GM12878 (cell line): Measurements from ENCODE around the gene DTX1. TPM values are rescaled to one million over a fixed set of nuclear protein-coding genes. Genes with fewer than 3 reads are reported as not detected.

ENCODE experiments used
- ATAC-seq: fragments of 200-7000 bp; cut with Tn5 transposase; 3 replicates; pipeline ENCODE4 v1.9.1; 2020; ENCODE audit warnings: mild to moderate bottlenecking, moderate library complexity
- BruUV-seq: library from RNA; stranded (reverse); fragments of 400-500 nt; replicated peaks from 2 replicates; lab custom pipeline; 2021; lab: Mats Ljungman, UMichigan
- CTCF ChIA-PET: fragments of 300-600 bp; sonication (Branson Sonifier 250); formaldehyde crosslinking; extraction: SDS; loops from one replicate; lab custom pipeline; 2021; ENCODE audit warnings: inconsistent platforms; lab: Yijun Ruan, JAX
- POLR2A ChIA-PET: fragments of 350-600 bp; formaldehyde crosslinking; extraction: SDS; loops from one replicate; lab custom pipeline; 2021; ENCODE audit warnings: inconsistent platforms; lab: Charles Lee
- RAD21 ChIA-PET: fragments of 300-600 bp; sonication (Branson Sonifier 250); formaldehyde crosslinking; loops from one replicate; lab custom pipeline; 2023; ENCODE audit warnings: antibody characterized with exemption; ENCODE audit not compliant: unreplicated experiment; lab: Charles Lee
- SMC1A ChIA-PET: fragments of 300-600 bp; sonication (Branson Sonifier 250); formaldehyde crosslinking; loops from one replicate; lab custom pipeline; 2023; ENCODE audit not compliant: unreplicated experiment, uncharacterized antibody; lab: Charles Lee
- DNase-seq: peaks from one replicate; pipeline ENCODE4 v3.0.0-alpha.2; 2011; ENCODE audit warnings: low read depth, low spot score
- FAIRE-seq: peaks from 3 replicates; lab custom pipeline; 2011; peaks lifted over from hg19 to GRCh38; lab: Jason Lieb, UNC
- H2AFZ ChIP-seq: 2 replicates; pipeline ENCODE4 v1.6.0; 2011; ENCODE audit warnings: low read depth, low read length, control low read depth; ENCODE audit not compliant: control insufficient read depth
- H3K27ac ChIP-seq: 2 replicates; pipeline ENCODE4 v1.5.1; 2011; ENCODE audit warnings: control low read depth; ENCODE audit not compliant: control insufficient read depth, insufficient read depth
- H3K27me3 ChIP-seq, 2 experiments: replicated peaks in 1 of 2; 2 replicates each; pipeline versions ENCODE4 v1.6.0 to v1.6.1; 2011; ENCODE audit warnings: low read length in 1 of 2; ENCODE audit not compliant: control insufficient read depth in 2 of 2, insufficient read depth in 2 of 2
- H3K36me3 ChIP-seq, 2 experiments: 2 replicates each; pipeline ENCODE4 v1.5.1; 2011; ENCODE audit warnings: low read length in 1 of 2; ENCODE audit not compliant: control insufficient read depth in 2 of 2, insufficient read depth in 2 of 2
- H3K4me1 ChIP-seq: 2 replicates; pipeline ENCODE4 v1.6.1; 2011; ENCODE audit warnings: mild to moderate bottlenecking, low read length, moderate library complexity, mixed read lengths; ENCODE audit not compliant: control insufficient read depth, insufficient read depth
- H3K4me2 ChIP-seq: 2 replicates; pipeline ENCODE4 v1.6.0; 2011; ENCODE audit warnings: control low read depth; ENCODE audit not compliant: control insufficient read depth, insufficient read depth
- H3K4me3 ChIP-seq: fragments of 200-600 bp; sonication (generic); 2 replicates; pipeline ENCODE4 v1.5.1; 2016
- H3K79me2 ChIP-seq: 2 replicates; pipeline ENCODE4 v1.6.0; 2011; ENCODE audit warnings: low read length; ENCODE audit not compliant: control insufficient read depth, insufficient read depth
- H3K9ac ChIP-seq: 2 replicates; pipeline ENCODE4 v1.8.0; 2011; ENCODE audit warnings: low read length, control low read depth, mixed read lengths; ENCODE audit not compliant: control insufficient read depth, insufficient read depth
- H3K9me3 ChIP-seq: replicated peaks from 3 replicates; pipeline ENCODE4 v1.5.1; 2011; ENCODE audit warnings: mild to moderate bottlenecking, low read length; ENCODE audit not compliant: control insufficient read depth, insufficient read depth
- H4K20me1 ChIP-seq: 2 replicates; pipeline ENCODE4 v1.6.0; 2011; ENCODE audit not compliant: control insufficient read depth, insufficient read depth
- ATF7 ChIP-seq: fragments of 450-650 bp; IDR thresholded peaks from 2 replicates; pipeline ENCODE4 v1.6.1; 2016; ENCODE audit warnings: low read depth, mild to moderate bottlenecking
- CHD1 ChIP-seq: IDR thresholded peaks from 2 replicates; pipeline ENCODE4 v1.6.1; 2012; ENCODE audit warnings: low read depth, low read length, improper control_type of control experiment
- CHD2 ChIP-seq: IDR thresholded peaks from 2 replicates; pipeline ENCODE4 v1.6.1; 2011; ENCODE audit warnings: low read depth, low read length, improper control_type of control experiment, borderline replicate concordance
- CHD4 ChIP-seq: fragments of 200-600 bp; sonication (generic); IDR thresholded peaks from 2 replicates; pipeline ENCODE4 v1.6.1; 2016; ENCODE audit warnings: mild to moderate bottlenecking
- EED ChIP-seq: sonication (generic); IDR thresholded peaks from 2 replicates; pipeline ENCODE4 v1.6.1; 2016; ENCODE audit warnings: antibody characterized with exemption, low read depth
- ESRRA ChIP-seq: IDR thresholded peaks from 2 replicates; pipeline ENCODE4 v1.6.1; 2012; ENCODE audit warnings: mild to moderate bottlenecking, low read length, improper control_type of control experiment
- GATAD2B ChIP-seq: fragments of 450-650 bp; conservative IDR thresholded peaks from 2 replicates; pipeline ENCODE4 v1.6.1; 2017; ENCODE audit warnings: low read depth, mild to moderate bottlenecking, moderate library complexity
- HCFC1 ChIP-seq: fragments of 150-350 bp; IDR thresholded peaks from 2 replicates; pipeline ENCODE4 v1.6.1; 2014; ENCODE audit warnings: low read length
- HDAC2 ChIP-seq: fragments of 200-600 bp; sonication (generic); IDR thresholded peaks from 2 replicates; pipeline ENCODE4 v1.6.1; 2017
- IRF4 ChIP-seq: IDR thresholded peaks from 2 replicates; pipeline ENCODE4 v1.6.1; 2011; ENCODE audit warnings: low read depth, low read length
- JUND ChIP-seq: IDR thresholded peaks from 2 replicates; pipeline ENCODE4 v1.6.1; 2012; ENCODE audit warnings: low read depth, mild to moderate bottlenecking, low read length, improper control_type of control experiment, moderate library complexity
- MXI1 ChIP-seq: fragments of 150-350 bp; IDR thresholded peaks from 2 replicates; pipeline ENCODE4 v1.6.1; 2011; ENCODE audit warnings: low read depth, mild to moderate bottlenecking, inconsistent platforms, low read length, improper control_type of control experiment
- NBN ChIP-seq: fragments of 450-650 bp; IDR thresholded peaks from 2 replicates; pipeline ENCODE4 v1.6.1; 2016
- NR2C2 ChIP-seq: IDR thresholded peaks from 2 replicates; pipeline ENCODE4 v1.6.1; 2011; ENCODE audit warnings: borderline replicate concordance, low read depth; ENCODE audit not compliant: control insufficient read depth, insufficient read length
- PML ChIP-seq: IDR thresholded peaks from 2 replicates; pipeline ENCODE4 v1.6.1; 2012; ENCODE audit warnings: low read length, inconsistent platforms
- POLR2AphosphoS5 ChIP-seq: IDR thresholded peaks from 2 replicates; pipeline ENCODE4 v1.6.1; 2011; ENCODE audit warnings: mild to moderate bottlenecking, low read length, inconsistent platforms
- POU2F2 ChIP-seq: IDR thresholded peaks from 3 replicates; pipeline ENCODE4 v1.6.1; 2011; ENCODE audit warnings: low read depth, mild to moderate bottlenecking, low read length, borderline replicate concordance
- RCOR1 ChIP-seq: conservative IDR thresholded peaks from 2 replicates; pipeline ENCODE4 v1.6.1; 2012; ENCODE audit warnings: low read depth, low read length, improper control_type of control experiment
- RUNX3 ChIP-seq: IDR thresholded peaks from 2 replicates; pipeline ENCODE4 v1.6.1; 2012; ENCODE audit warnings: low read length, inconsistent platforms
- SIN3A ChIP-seq: IDR thresholded peaks from 2 replicates; pipeline ENCODE4 v1.6.1; 2012; ENCODE audit warnings: low read depth, low read length, improper control_type of control experiment
- SMAD1 ChIP-seq: fragments of 450-650 bp; IDR thresholded peaks from 2 replicates; pipeline ENCODE4 v1.6.1; 2018; ENCODE audit warnings: mild to moderate bottlenecking, low read depth; ENCODE audit not compliant: partially characterized antibody
- SPI1 ChIP-seq: IDR thresholded peaks from 2 replicates; pipeline ENCODE4 v1.6.1; 2011; ENCODE audit warnings: low read depth, mild to moderate bottlenecking, low read length, moderate library complexity, borderline replicate concordance; ENCODE audit not compliant: insufficient read depth
- TCF12 ChIP-seq: IDR thresholded peaks from 2 replicates; pipeline ENCODE4 v1.6.1; 2011; ENCODE audit warnings: low read depth, mild to moderate bottlenecking, low read length
- YY1 ChIP-seq: IDR thresholded peaks from 2 replicates; pipeline ENCODE4 v1.6.1; 2011; ENCODE audit warnings: low read depth, mild to moderate bottlenecking, low read length
- ZNF24 ChIP-seq: fragments of 450-650 bp; IDR thresholded peaks from 2 replicates; pipeline ENCODE4 v1.6.1; 2017; ENCODE audit warnings: antibody characterized with exemption, mild to moderate bottlenecking
- ZSCAN29 ChIP-seq: fragments of 450-650 bp; IDR thresholded peaks from 2 replicates; pipeline ENCODE4 v1.6.1; 2017; ENCODE audit warnings: mild to moderate bottlenecking, moderate library complexity
- WGBS: methylation state at CpG from one replicate; pipeline ENCODE4 v1.1.6; 2016; ENCODE audit warnings: low lambda C conversion rate; ENCODE audit not compliant: insufficient replicate concordance, insufficient coverage; ENCODE audit errors: missing lambda C conversion rate; 5-methylcytosine and 5-hydroxymethylcytosine counted together
- in situ Hi-C: fragments of 300-500 bp; cut with MboI; formaldehyde crosslinking; loops from 9 replicates; pipeline ENCODE4 v1.14.3; 2018; ENCODE audit warnings: mixed read lengths
- intact Hi-C: fragments of 100-400 bp; cut with micrococcal nuclease; formaldehyde crosslinking; loops from one replicate; pipeline ENCODE4 v1.14.2; 2022; ENCODE audit not compliant: unreplicated experiment
- polyA plus RNA-seq, 11 experiments: library from polyadenylated mRNA; depleted of rRNA in 4 of 11; unstranded in 6 of 11; stranded (reverse) in 5 of 11; fragments of >200 nt; fragmentation: Nextera tagmentation in 4 of 11; fragmentation: Illumina TruSeq in 1 of 11; extraction: Ambion mirVana in 4 of 11; extraction: Trizol in 1 of 11; gene quantifications; 1 replicate in 1 of 11; 2 replicates in 10 of 11; pipeline versions ENCODE4 v1.2.1 to v1.2.3, GENCODE V29; 2011 to 2016; ENCODE audit warnings: inconsistent platforms in 2 of 11, missing spikeins in 2 of 11, low read depth in 1 of 11
- total RNA-seq, 4 experiments: library from RNA; depleted of rRNA in 3 of 4; stranded (reverse); fragments of >200 nt in 3 of 4; fragmentation: Illumina TruSeq in 1 of 4; extraction: Trizol in 1 of 4; gene quantifications; 2 replicates each; pipeline versions ENCODE4 v1.2.1 to v1.2.3, GENCODE V29; 2013 to 2021
- TF ChIP-seq, protein P1 (sequence below): IDR thresholded peaks from 2 replicates; pipeline ENCODE4 v1.6.1; 2011; ENCODE audit warnings: mild to moderate bottlenecking, low read depth, low read length, moderate library complexity; ENCODE audit not compliant: insufficient replicate concordance

The DTX1 gene
- total and polyA plus RNA-seq, 10 of the 15 experiments (the other 5 are each of a cell fraction or from before 2014, with no cell fraction given) = 0.09 to 2.8 (median 0.66) TPM

DNA sequence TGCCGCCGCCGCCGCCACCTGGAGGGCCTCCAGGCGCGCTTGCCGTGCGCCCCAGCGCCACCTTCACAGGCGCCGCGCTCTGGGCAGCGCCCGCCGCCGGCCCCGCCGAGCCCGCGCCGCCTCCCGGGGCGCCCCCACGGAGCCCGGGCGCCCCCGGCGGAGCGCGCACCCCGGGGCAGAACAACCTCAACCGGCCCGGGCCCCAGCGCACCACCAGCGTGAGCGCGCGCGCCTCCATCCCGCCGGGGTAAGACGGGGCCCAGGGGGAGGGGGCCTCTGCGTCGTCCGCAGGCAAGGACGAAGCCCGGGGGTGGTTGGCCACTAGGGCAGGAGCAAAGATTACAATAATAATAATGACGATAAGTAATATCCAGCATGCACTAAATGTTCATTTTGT is 21.3 kb downstream of the DTX1 start:
- CTCF ChIA-PET = interaction anchor here (1.4 kb wide), 1 partner anchor 17 kb away, joined by 6 read pairs; no protein-coding TSS in a partner anchor
- no peak overlapping the region for H3K27ac ChIP-seq
- no TSS peak for BruUV-seq

DNA sequence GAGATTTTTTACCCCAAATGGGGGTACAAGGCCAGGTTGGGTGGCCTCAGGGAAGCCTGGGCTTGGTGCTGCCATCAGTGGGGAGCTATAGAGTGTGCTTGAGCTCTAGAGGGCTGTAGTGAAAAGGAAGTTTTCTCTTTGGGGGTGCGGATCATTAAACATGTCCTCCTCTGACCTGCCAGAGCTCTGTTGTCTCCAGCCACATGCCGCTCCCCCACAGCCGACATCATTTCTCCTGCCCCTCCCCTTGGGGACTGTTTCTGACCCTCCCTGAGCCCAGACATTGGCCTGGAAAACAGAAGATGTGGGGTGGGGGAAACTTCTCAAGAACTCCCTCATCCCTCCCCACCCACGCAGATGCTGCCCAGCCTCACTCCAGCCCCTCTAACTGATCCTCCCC is 25.3 kb downstream of the DTX1 start:
- Histone ChIP-seq H3K4me3 (no peak overlapping the region), H2AFZ (no peak overlapping the region), H3K4me1 (peaks cover 48% of the 10 kb centered on the region), H3K27me3 (no peaks in the 10 kb centered on the region), H3K27ac (no peak overlapping the region), H3K36me3 (peaks cover 0 to 3% of the 10 kb centered on the region in 2 experiments; a peak in 2 of 4 replicates), H3K79me2 (no peaks in the 10 kb centered on the region), H3K4me2 (no peak overlapping the region), H4K20me1 (no peaks in the 10 kb centered on the region), H3K9me3 (no peaks in the 10 kb centered on the region; the same call in 2 of the 3 replicates), H3K9ac (no peak overlapping the region)
- ChIA-PET SMC1A (interaction anchor here (0.5 to 5.5 kb wide), 8 partner anchors 12 to 175 kb away, joined by 3 to 29 read pairs (median 3); partner anchors contain the start of gene OAS1), RAD21 (interaction anchor here (0.7 to 1.9 kb wide), 9 partner anchors 8 to 89 kb away, joined by 3 to 11 read pairs (median 3); no protein-coding TSS in a partner anchor), CTCF (interaction anchor here (1.1 to 2.5 kb wide), 3 partner anchors 9 to 19 kb away, joined by 4 to 13 read pairs (median 11); no protein-coding TSS in a partner anchor), POLR2A (interaction anchor here (1.1 to 2.4 kb wide), 5 partner anchors 9 to 141 kb away, joined by 3 to 10 read pairs (median 6); partner anchors contain the start of gene DTX1)
- WGBS = 64% methylated on average over 4 of the region's 4 CpGs
- ATAC-seq = no peak
- no peak for FAIRE-seq
- intact Hi-C loops (no loop called here), in situ Hi-C loops (no loop called here)
- no peak for DNase-seq
- no TSS peak for BruUV-seq
- TF ChIP-seq NBN = no peak
- no peak for TF ChIP-seq ESRRA
- TF ChIP-seq PML = no peak
- TF ChIP-seq CHD1 = no peak
- no peak for TF ChIP-seq HDAC2
- no peak for TF ChIP-seq SMAD1
- TF ChIP-seq IRF4 = no peak
- no peak for TF ChIP-seq NR2C2
- no peak for TF ChIP-seq CHD4
- TF ChIP-seq, protein P1, sequence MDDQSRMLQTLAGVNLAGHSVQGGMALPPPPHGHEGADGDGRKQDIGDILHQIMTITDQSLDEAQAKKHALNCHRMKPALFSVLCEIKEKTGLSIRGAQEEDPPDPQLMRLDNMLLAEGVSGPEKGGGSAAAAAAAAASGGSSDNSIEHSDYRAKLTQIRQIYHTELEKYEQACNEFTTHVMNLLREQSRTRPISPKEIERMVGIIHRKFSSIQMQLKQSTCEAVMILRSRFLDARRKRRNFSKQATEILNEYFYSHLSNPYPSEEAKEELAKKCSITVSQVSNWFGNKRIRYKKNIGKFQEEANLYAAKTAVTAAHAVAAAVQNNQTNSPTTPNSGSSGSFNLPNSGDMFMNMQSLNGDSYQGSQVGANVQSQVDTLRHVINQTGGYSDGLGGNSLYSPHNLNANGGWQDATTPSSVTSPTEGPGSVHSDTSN = no peak
- TF ChIP-seq POLR2AphosphoS5 = no peak
- TF ChIP-seq TCF12 = no peak
- no peak for TF ChIP-seq EED
- no peak for TF ChIP-seq SIN3A

More for the DNA sequence above, 21.3 kb downstream of the DTX1 start:
- TF ChIP-seq JUND (no peak), CHD4 (no peak), HCFC1 (no peak), POU2F2 (no peak), RUNX3 (no peak), GATAD2B (no peak), CHD1 (no peak), ATF7 (no peak), ZNF24 (no peak), SPI1 (no peak), CHD2 (no peak), MXI1 (no peak), YY1 (no peak), ZSCAN29 (no peak), RCOR1 (no peak)
- Histone ChIP-seq H3K4me2 (no peak overlapping the region; the same call in 1 of the 2 replicates), H3K27me3 (no peaks in the 10 kb centered on the region), H3K79me2 (no peaks in the 10 kb centered on the region), H3K4me3 (no peak overlapping the region), H3K9me3 (no peaks in the 10 kb centered on the region; the same call in 2 of the 3 replicates), H3K4me1 (peaks cover 52% of the 10 kb centered on the region), H3K9ac (no peak overlapping the region), H4K20me1 (no peaks in the 10 kb centered on the region), H2AFZ (no peak overlapping the region), H3K36me3 (peaks cover 0 to 3% of the 10 kb centered on the region in 2 experiments; a peak in 2 of 4 replicates)
- FAIRE-seq (no peak), DNase-seq (no peak), ATAC-seq (no peak)
- no CpG with 5 or more reads among the region's 48 CpGs for WGBS
- ChIA-PET POLR2A (no interaction called here), RAD21 (no interaction called here), SMC1A (interaction anchor here (2.3 kb wide), 1 partner anchor 15 kb away, joined by 13 read pairs; no protein-coding TSS in a partner anchor)
- intact Hi-C loops (no loop called here), in situ Hi-C loops (no loop called here)
